Lower leg skin (tissue), 4 donors: ENCODE measurements around the gene EEF1AKMT4. TPM values are rescaled to one million over a fixed set of nuclear protein-coding genes. Genes with fewer than 3 reads are reported as not detected.

Experiments used
- DNase-seq, 2 donors: peaks; one replicate each; pipeline ENCODE4 v3.0.0-alpha.2; 2019; ENCODE audit warnings: low spot score in 2 of 2
- H3K4me3 ChIP-seq: fragments of 200-600 bp; sonication (generic); 2 replicates; pipeline ENCODE4 v1.5.1; 2017; ENCODE audit warnings: mild to moderate bottlenecking, low read depth; ENCODE audit not compliant: poor library complexity, severe bottlenecking
- POLR2A ChIP-seq, 2 donors: fragments of 450-650 bp; IDR thresholded peaks; one replicate each; pipeline ENCODE4 v1.6.1; 2016 to 2017; ENCODE audit warnings: antibody characterized with exemption in 2 of 2, mild to moderate bottlenecking in 1 of 2, moderate library complexity in 1 of 2
- WGBS, 2 donors: methylation state at CpG; one replicate each; pipeline ENCODE4 v1.1.5; 2018; 5-methylcytosine and 5-hydroxymethylcytosine counted together
- intact Hi-C: fragments of 100-400 bp; cut with DNase I; formaldehyde crosslinking; loops from one replicate; pipeline ENCODE4 v1.15.0; 2023; ENCODE audit warnings: low total_unique reads
- microRNA counts, 2 donors: library from miRNA; unstranded; fragments of <30 nt; microRNA quantifications; one replicate each; lab custom pipeline; 2016
- microRNA-seq, 2 donors: library from miRNA; unstranded; fragments of <30 nt; microRNA quantifications; one replicate each; pipeline ENCODE4, GENCODE V29; 2016; ENCODE audit warnings: borderline replicate concordance in 2 of 2, borderline number of aligned reads in 1 of 2
- total RNA-seq, 4 donors: library from RNA; depleted of rRNA; stranded (reverse); fragments of >200 nt; gene quantifications; one replicate each; pipeline ENCODE4 v1.1.0, GENCODE V29; 2016
- TF ChIP-seq, protein P1 (sequence below), 3 donors: fragments of 450-650 bp; IDR thresholded peaks; one replicate each; pipeline ENCODE4 v1.5.1; 2016; ENCODE audit warnings: antibody characterized with exemption in 3 of 3, mild to moderate bottlenecking in 3 of 3, moderate library complexity in 2 of 3

EEF1AKMT4 gene
- total RNA-seq, 4 donors from 2014 or later: 4.3 to 7.7 (median 6.1) TPM

- WGBS, 2 donors: 74 to 80% methylated on average over 3 of the region's 3 CpGs
- no peak for DNase-seq
- intact Hi-C loops: loop anchor here (10.0 kb wide), 1 partner anchor 54 kb away; no protein-coding TSS in a partner anchor
- no peak for TF ChIP-seq POLR2A (IDR thresholded peaks at IDR 0.05)
- TF ChIP-seq, protein P1, sequence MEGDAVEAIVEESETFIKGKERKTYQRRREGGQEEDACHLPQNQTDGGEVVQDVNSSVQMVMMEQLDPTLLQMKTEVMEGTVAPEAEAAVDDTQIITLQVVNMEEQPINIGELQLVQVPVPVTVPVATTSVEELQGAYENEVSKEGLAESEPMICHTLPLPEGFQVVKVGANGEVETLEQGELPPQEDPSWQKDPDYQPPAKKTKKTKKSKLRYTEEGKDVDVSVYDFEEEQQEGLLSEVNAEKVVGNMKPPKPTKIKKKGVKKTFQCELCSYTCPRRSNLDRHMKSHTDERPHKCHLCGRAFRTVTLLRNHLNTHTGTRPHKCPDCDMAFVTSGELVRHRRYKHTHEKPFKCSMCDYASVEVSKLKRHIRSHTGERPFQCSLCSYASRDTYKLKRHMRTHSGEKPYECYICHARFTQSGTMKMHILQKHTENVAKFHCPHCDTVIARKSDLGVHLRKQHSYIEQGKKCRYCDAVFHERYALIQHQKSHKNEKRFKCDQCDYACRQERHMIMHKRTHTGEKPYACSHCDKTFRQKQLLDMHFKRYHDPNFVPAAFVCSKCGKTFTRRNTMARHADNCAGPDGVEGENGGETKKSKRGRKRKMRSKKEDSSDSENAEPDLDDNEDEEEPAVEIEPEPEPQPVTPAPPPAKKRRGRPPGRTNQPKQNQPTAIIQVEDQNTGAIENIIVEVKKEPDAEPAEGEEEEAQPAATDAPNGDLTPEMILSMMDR (IDR thresholded peaks at IDR 0.05): no peak
- no peak overlapping the region for H3K4me3 ChIP-seq
Observed at GRCh38 chr3:184300378-184300720, 50.9 kb downstream of the EEF1AKMT4 start.

GRCh38 chr3:184305577-184305976 is 56.1 kb downstream of the EEF1AKMT4 start:
- intact Hi-C loops: loop anchor here (10.0 kb wide), 1 partner anchor 49 kb away; no protein-coding TSS in a partner anchor
- 48 to 90% methylated on average over 1 of the region's 1 CpG for WGBS, 2 donors
- no peak for TF ChIP-seq POLR2A (IDR thresholded peaks at IDR 0.05)
- TF ChIP-seq, protein P1 (IDR thresholded peaks at IDR 0.05): no peak
- H3K4me3 ChIP-seq: no peak overlapping the region
- DNase-seq: no peak

DNA sequence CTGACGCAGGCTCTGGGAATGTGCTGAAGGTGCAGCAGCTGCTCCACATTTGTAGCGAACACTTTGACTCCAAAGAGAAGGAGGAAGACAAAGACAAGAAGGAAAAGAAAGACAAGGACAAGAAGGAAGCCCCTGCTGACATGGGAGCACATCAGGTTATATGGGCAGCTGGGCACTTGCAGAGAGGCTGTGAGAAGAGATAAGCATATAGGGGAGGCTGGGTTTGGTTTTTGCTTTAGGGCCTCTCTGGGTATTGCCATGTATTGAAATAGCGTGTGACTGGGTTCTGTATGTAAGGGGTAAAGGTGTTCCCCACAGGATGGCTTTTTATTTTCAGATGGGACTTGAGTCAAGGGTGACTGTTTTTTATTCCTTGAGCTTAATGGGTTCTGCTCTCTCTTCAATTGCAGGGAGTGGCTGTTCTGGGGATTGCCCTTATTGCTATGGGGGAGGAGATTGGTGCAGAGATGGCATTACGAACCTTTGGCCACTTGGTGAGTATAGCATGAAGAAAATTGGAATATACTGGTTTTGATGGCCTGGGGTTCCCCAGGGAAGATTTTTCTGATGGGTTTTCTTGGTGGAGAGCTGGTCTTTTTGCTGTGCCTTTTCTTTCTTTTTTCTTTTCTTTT is 57.0 kb downstream of the EEF1AKMT4 start:
- no peak for DNase-seq
- intact Hi-C loops: loop anchor here (10.0 kb wide), 1 partner anchor 48 kb away; no protein-coding TSS in a partner anchor
- 92 to 93% methylated on average over 4 of the region's 4 CpGs for WGBS, 2 donors
- H3K4me3 ChIP-seq: no peak overlapping the region
- TF ChIP-seq POLR2A (IDR thresholded peaks at IDR 0.05): no peak
- TF ChIP-seq, protein P1 (IDR thresholded peaks at IDR 0.05): no peak

GRCh38 chr3:184307915-184308314 is 58.4 kb downstream of the EEF1AKMT4 start:
- H3K4me3 ChIP-seq: no peak overlapping the region
- intact Hi-C loops: loop anchor here (10.0 kb wide), 1 partner anchor 47 kb away; no protein-coding TSS in a partner anchor
- DNase-seq: no peak
- no peak for TF ChIP-seq POLR2A (IDR thresholded peaks at IDR 0.05)
- TF ChIP-seq, protein P1 (IDR thresholded peaks at IDR 0.05): no peak
- WGBS, 2 donors: 91 to 95% methylated on average over 9 of the region's 9 CpGs

MicroRNAs encoded within 50 kb of the gene (microRNA counts, 767-probe panel; counts per million panel counts)
- microRNA hsa-miR-1224-3p (lab: Ali Mortazavi, UCI) (0 to 358 counts per million in 2 donors), microRNA hsa-miR-1224-5p (lab: Ali Mortazavi, UCI) (0 to 358 counts per million in 2 donors)

Small RNA genes lying within 50 kb of the gene (microRNA-seq; reads per million reads assigned to microRNA genes)
- 0 to 0.68 reads per million in 2 donors for gene MIR1224

Other genes starting within 250 kb of the EEF1AKMT4 start
- 10 to 100 TPM in 3 of 4 donors, 1 to 10 TPM in 1; 8.9 to 14.3 (median 11.9) TPM for gene ABCC5, start 231.8 kb upstream of the EEF1AKMT4 start, total RNA-seq
- not detected for gene HTR3D, start 217.9 kb upstream of the EEF1AKMT4 start, total RNA-seq
- gene HTR3C, start 196.6 kb upstream of the EEF1AKMT4 start, total RNA-seq: not detected
- not detected for gene HTR3E, start 152.6 kb upstream of the EEF1AKMT4 start, total RNA-seq
- 10 to 100 TPM; 36.5 to 52.5 (median 40.1) TPM for gene EIF2B5, start 114.3 kb upstream of the EEF1AKMT4 start, total RNA-seq
- 10 to 100 TPM; 37.9 to 81.9 (median 42.4) TPM for gene DVL3, start 94.3 kb upstream of the EEF1AKMT4 start, total RNA-seq
- 100 to 1,000 TPM; 109 to 168 (median 122) TPM for gene AP2M1, start 74.8 kb upstream of the EEF1AKMT4 start, total RNA-seq
- gene ABCF3, start 63.5 kb upstream of the EEF1AKMT4 start, total RNA-seq: 10 to 100 TPM; 47.6 to 62.9 (median 53.6) TPM
- gene VWA5B2, start 20.1 kb upstream of the EEF1AKMT4 start, total RNA-seq: not detected
- gene ALG3, start 710 bp upstream of the EEF1AKMT4 start, total RNA-seq: 10 to 100 TPM; 41.7 to 53.6 (median 46.2) TPM
- gene CAMK2N2, start 11.9 kb downstream of the EEF1AKMT4 start, total RNA-seq: not detected
- gene ECE2, start 26.4 kb downstream of the EEF1AKMT4 start, total RNA-seq: not detected
- gene PSMD2, start 49.6 kb downstream of the EEF1AKMT4 start, total RNA-seq: 100 to 1,000 TPM; 194 to 263 (median 211) TPM
- gene EIF4G1, start 64.9 kb downstream of the EEF1AKMT4 start, total RNA-seq: 100 to 1,000 TPM; 418 to 445 (median 433) TPM
- 10 to 100 TPM; 60.3 to 81.7 (median 66.9) TPM for gene FAM131A, start 87.9 kb downstream of the EEF1AKMT4 start, total RNA-seq
- gene CLCN2, start 111.9 kb downstream of the EEF1AKMT4 start, total RNA-seq: 1 to 10 TPM; 1.7 to 6.0 (median 4.0) TPM
- gene POLR2H, start 112.0 kb downstream of the EEF1AKMT4 start, total RNA-seq: 10 to 100 TPM; 54.7 to 95.9 (median 66.8) TPM
- gene THPO, start 128.5 kb downstream of the EEF1AKMT4 start, total RNA-seq: 1 to 10 TPM in 1 of 4 donors, under 1 TPM in 2, not detected in 1; 0.36 to 1.3 (median 0.37) TPM
- gene CHRD, start 130.4 kb downstream of the EEF1AKMT4 start, total RNA-seq: 1 to 10 TPM; 3.3 to 5.2 (median 4.3) TPM